Heart left ventricle (tissue), 16 donors: Measurements from ENCODE around the gene ZFYVE27. TPM values are rescaled to one million over a fixed set of nuclear protein-coding genes. Genes with fewer than 3 reads are reported as not detected.

Experiments
- ATAC-seq, 4 donors: fragments of 200-7000 bp; cut with Tn5 transposase; one replicate each; pipeline ENCODE4 v1.9.1; 2020 to 2022; ENCODE audit warnings: moderate library complexity in 4 of 4, mild to moderate bottlenecking in 3 of 4, moderate number of reproducible peaks in 1 of 4
- DNase-seq, 5 donors: peaks; one replicate each; pipeline ENCODE4 v3.0.0-alpha.2; 2020
- H3K27ac ChIP-seq, 12 donors: fragments of 200-600 bp; sonication (generic) in 4 of 12; one replicate each; pipeline versions ENCODE4 v1.5.0 to v1.8.0; 2016 to 2022; ENCODE audit warnings: mild to moderate bottlenecking in 2 of 12
- H3K27me3 ChIP-seq, 9 donors: fragments of 200-600 bp; sonication (generic) in 2 of 9; one replicate each; pipeline versions ENCODE4 v1.5.1 to v1.8.0; 2016 to 2022; ENCODE audit warnings: mild to moderate bottlenecking in 3 of 9
- H3K36me3 ChIP-seq, 9 donors: fragments of 200-600 bp; sonication (generic) in 2 of 9; one replicate each; pipeline versions ENCODE4 v1.5.0 to v1.8.0; 2018 to 2022; ENCODE audit warnings: mild to moderate bottlenecking in 2 of 9
- H3K4me1 ChIP-seq, 12 donors: fragments of 200-600 bp; sonication (generic) in 4 of 12; one replicate each; pipeline versions ENCODE4 v1.5.0 to v1.8.0; 2016 to 2022; ENCODE audit warnings: mild to moderate bottlenecking in 3 of 12
- H3K4me3 ChIP-seq, 12 donors: fragments of 200-600 bp; sonication (generic) in 4 of 12; one replicate each; pipeline versions ENCODE4 v1.5.0 to v1.8.0; 2017 to 2022; ENCODE audit warnings: mild to moderate bottlenecking in 9 of 12, moderate library complexity in 4 of 12
- H3K9me3 ChIP-seq, 12 donors: fragments of 200-600 bp; sonication (generic) in 4 of 12; one replicate each; pipeline versions ENCODE4 v1.5.0 to v1.8.0; 2016 to 2022; ENCODE audit warnings: mild to moderate bottlenecking in 1 of 12
- POLR2A ChIP-seq, 2 donors: fragments of 450-650 bp; IDR thresholded peaks; one replicate each; pipeline ENCODE4 v1.6.1; 2017; ENCODE audit warnings: antibody characterized with exemption in 2 of 2, mild to moderate bottlenecking in 2 of 2, moderate library complexity in 2 of 2
- WGBS, 4 donors: extraction: QIAGEN DNeasy Blood & Tissue Kit in 2 of 4; methylation state at CpG; one replicate each; pipeline versions ENCODE4 v1.1.5 to v1.1.7; 2013 to 2018; 5-methylcytosine and 5-hydroxymethylcytosine counted together
- intact Hi-C, 10 donors: fragments of 100-400 bp; cut with DNase I; formaldehyde crosslinking; loops; one replicate each; pipeline versions ENCODE4 v1.11.1 to v1.14.2; 2022
- polyA plus RNA-seq, 2 donors: library from polyadenylated mRNA; stranded (reverse); fragments of 200-250 nt; gene quantifications; one replicate each; pipeline ENCODE4 v1.2.3, GENCODE V29; 2013
- total RNA-seq, 9 donors: library from RNA; depleted of rRNA in 2 of 9; stranded (reverse); fragments of >200 nt in 2 of 9; fragmentation: NEBNext Ultra II Directional in 3 of 9; extraction: Animal tissue kit (Norgen Biotek cat#: 25700) in 3 of 9; gene quantifications; one replicate each; pipeline versions ENCODE4 v1.1.0 to v1.2.4, GENCODE V29; 2016 to 2023
- TF ChIP-seq, protein P1 (sequence below), 12 donors: fragments of 200-600 bp; sonication (generic) in 4 of 12; IDR thresholded peaks; one replicate each; pipeline versions ENCODE4 v1.5.0 to v1.8.0; 2018 to 2022; ENCODE audit warnings: antibody characterized with exemption in 12 of 12, mild to moderate bottlenecking in 5 of 12
- donor health status: ischemic (EF 13 %, LVEDD 7.1; RV severe dilation, severe dysfunction).
- donor health status: healthy with polysubstance abuse.
- donor health status: DM: no; HTN: yes; CAD: no.
- donor health status: DM: no; HTN: no; CAD: no.
- donor health status: ischemic (EF 25% LVEDD 6.9; RV normal size, moderate dysfunction).
- donor health status: ischemic (EF 25% LVEDD 5.7; RV mildly dilated, moderate dysfunction).
- donor health status: healthy.
- donor health status: DM: yes; HTN: yes; CAD: no.
- donor health status: ischemic (EF 35%, LVEDD 5.7; RV mildly dilated, moderate dysfunction).
- donor health status: nonischemic (EF 11% LVEDD 7.7; RV severe dilation, severe dysfunction).
- donor health status: DM: yes; HTN: yes; CAD: no.
- donor health status: PGD.
- donor health status: ischemic (EF 29% LVEDD 5.4; RV normal size, mild dysfunction).
- donor health status: nonischemic (EF 23%, LVEDD 6.1; RV moderate dilation, normal function).

ZFYVE27 gene
- total and polyA plus RNA-seq, 11 donors, result 7.3 to 28.5 (median 13.1) TPM

- no peak overlapping the region for H3K27ac ChIP-seq
- H3K4me1 ChIP-seq, result peaks cover 0 to 9% (median 0%) of the 10 kb centered on the region in 12 donors
- 54 to 71% (median 67%) methylated on average over 2 to 5 of the region's 5 CpGs for WGBS, 4 donors
- TF ChIP-seq, protein P1, sequence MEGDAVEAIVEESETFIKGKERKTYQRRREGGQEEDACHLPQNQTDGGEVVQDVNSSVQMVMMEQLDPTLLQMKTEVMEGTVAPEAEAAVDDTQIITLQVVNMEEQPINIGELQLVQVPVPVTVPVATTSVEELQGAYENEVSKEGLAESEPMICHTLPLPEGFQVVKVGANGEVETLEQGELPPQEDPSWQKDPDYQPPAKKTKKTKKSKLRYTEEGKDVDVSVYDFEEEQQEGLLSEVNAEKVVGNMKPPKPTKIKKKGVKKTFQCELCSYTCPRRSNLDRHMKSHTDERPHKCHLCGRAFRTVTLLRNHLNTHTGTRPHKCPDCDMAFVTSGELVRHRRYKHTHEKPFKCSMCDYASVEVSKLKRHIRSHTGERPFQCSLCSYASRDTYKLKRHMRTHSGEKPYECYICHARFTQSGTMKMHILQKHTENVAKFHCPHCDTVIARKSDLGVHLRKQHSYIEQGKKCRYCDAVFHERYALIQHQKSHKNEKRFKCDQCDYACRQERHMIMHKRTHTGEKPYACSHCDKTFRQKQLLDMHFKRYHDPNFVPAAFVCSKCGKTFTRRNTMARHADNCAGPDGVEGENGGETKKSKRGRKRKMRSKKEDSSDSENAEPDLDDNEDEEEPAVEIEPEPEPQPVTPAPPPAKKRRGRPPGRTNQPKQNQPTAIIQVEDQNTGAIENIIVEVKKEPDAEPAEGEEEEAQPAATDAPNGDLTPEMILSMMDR (IDR thresholded peaks at IDR 0.05), result no peak
- no peak for TF ChIP-seq POLR2A (IDR thresholded peaks at IDR 0.05)
- no peak for ATAC-seq
- no peak overlapping the region for H3K4me3 ChIP-seq
- no peak for DNase-seq
- H3K36me3 ChIP-seq, result no peaks in the 10 kb centered on the region
- intact Hi-C loops, result no loop called here
- peaks cover 0 to 3% (median 0%) of the 10 kb centered on the region in 9 donors for H3K27me3 ChIP-seq
- H3K9me3 ChIP-seq, result peaks cover 0 to 15% (median 5%) of the 10 kb centered on the region in 12 donors
These were observed 64.5 kb downstream of the ZFYVE27 start for GRCh38 chr10:97801422-97801821.

- DNase-seq, result no peak
- H3K27ac ChIP-seq, result no peak overlapping the region
- H3K9me3 ChIP-seq, result no peaks in the 10 kb centered on the region
- no peak overlapping the region for H3K4me3 ChIP-seq
- intact Hi-C loops, result no loop called here
- WGBS, 4 donors, result 60 to 69% (median 66%) methylated on average over 12 of the region's 12 CpGs
- peaks cover 0 to 3% (median 0%) of the 10 kb centered on the region in 9 donors for H3K27me3 ChIP-seq
- no peak for TF ChIP-seq POLR2A (IDR thresholded peaks at IDR 0.05)
- TF ChIP-seq, protein P1 (IDR thresholded peaks at IDR 0.05), result no peak
- H3K36me3 ChIP-seq, result no peaks in the 10 kb centered on the region
- H3K4me1 ChIP-seq, result no peaks in the 10 kb centered on the region
- ATAC-seq, result no peak
These were observed 68.4 kb downstream of the ZFYVE27 start for GRCh38 chr10:97805096-97805884.

DNA sequence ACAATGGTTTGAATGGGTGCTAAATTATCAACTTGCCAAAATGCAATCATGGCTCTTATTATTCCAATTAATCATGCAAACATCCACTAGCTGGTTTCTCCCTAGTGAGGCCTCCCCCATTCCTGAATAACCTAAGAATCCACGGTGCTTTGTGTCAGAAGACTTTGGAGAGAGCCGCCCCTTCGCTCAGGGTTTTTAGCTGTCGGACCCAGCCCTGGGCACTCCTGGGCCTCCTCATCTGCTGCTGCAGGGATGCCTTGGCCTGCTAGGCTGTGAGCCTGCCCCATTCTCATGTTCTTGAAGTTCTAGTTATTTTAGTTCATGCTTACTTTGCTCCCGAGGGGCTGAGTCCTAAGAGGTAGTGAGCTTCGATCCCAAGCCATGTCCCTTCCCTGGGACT lies 69.0 kb downstream of the ZFYVE27 start:
- no peak for ATAC-seq
- 82 to 88% (median 85%) methylated on average over 6 of the region's 6 CpGs for WGBS, 4 donors
- intact Hi-C loops, result no loop called here
- Histone ChIP-seq H3K27me3 (peaks cover 0 to 2% (median 0%) of the 10 kb centered on the region in 9 donors), H3K4me1 (no peaks in the 10 kb centered on the region), H3K9me3 (no peaks in the 10 kb centered on the region), H3K36me3 (no peaks in the 10 kb centered on the region), H3K27ac (no peak overlapping the region), H3K4me3 (no peak overlapping the region)
- no peak for DNase-seq
- no peak for TF ChIP-seq POLR2A (IDR thresholded peaks at IDR 0.05)
- TF ChIP-seq, protein P1 (IDR thresholded peaks at IDR 0.05), result no peak

DNA sequence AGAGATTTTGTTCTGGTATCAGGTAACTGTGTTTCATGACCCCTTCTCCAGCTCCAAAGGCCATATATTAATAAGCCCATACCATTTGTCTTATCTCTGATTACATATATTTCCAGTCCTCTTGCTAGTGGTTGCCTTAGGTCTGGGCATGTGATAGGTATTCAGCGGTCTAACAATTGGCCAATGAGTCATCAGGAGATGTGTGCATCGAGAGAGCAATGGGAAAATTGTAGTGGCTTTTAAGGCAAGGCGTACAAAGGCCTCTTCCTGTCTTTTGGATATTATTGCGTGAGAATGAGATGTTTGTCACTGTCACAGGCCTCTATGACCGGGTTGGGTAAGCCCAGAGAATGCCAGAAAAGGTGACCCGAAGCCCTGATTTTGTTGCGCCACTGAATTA lies 73.5 kb downstream of the ZFYVE27 start:
- H3K36me3 ChIP-seq, result no peaks in the 10 kb centered on the region
- intact Hi-C loops, result no loop called here
- H3K9me3 ChIP-seq, result no peaks in the 10 kb centered on the region
- 67 to 88% (median 78%) methylated on average over 7 of the region's 7 CpGs for WGBS, 4 donors
- H3K27me3 ChIP-seq, result peaks cover 0 to 4% (median 0%) of the 10 kb centered on the region in 9 donors
- H3K4me3 ChIP-seq, result no peak overlapping the region
- H3K27ac ChIP-seq, result no peak overlapping the region
- ATAC-seq (no peak), DNase-seq (no peak)
- no peak for TF ChIP-seq POLR2A (IDR thresholded peaks at IDR 0.05)
- TF ChIP-seq, protein P1 (IDR thresholded peaks at IDR 0.05), result no peak
- H3K4me1 ChIP-seq, result no peaks in the 10 kb centered on the region

Other genes with a start within 250 kb of the ZFYVE27 start
- gene MMS19, start 238.7 kb upstream of the ZFYVE27 start, total RNA-seq, result 10 to 100 TPM; 30.2 to 63.5 (median 48.1) TPM
- 10 to 100 TPM; 43.9 to 52.0 TPM for gene MMS19, start 238.7 kb upstream of the ZFYVE27 start, polyA plus RNA-seq
- 10 to 100 TPM; 18.2 to 42.9 (median 27.7) TPM for gene UBTD1, start 238.2 kb upstream of the ZFYVE27 start, total RNA-seq
- gene UBTD1, start 238.2 kb upstream of the ZFYVE27 start, polyA plus RNA-seq, result 10 to 100 TPM; 49.0 to 49.7 TPM
- 1,000 to 10,000 TPM in 1 of 9 donors, 100 to 1,000 TPM in 6, 10 to 100 TPM in 2; 56.7 to 2,367 (median 517) TPM for gene ANKRD2, start 164.3 kb upstream of the ZFYVE27 start, total RNA-seq
- gene ANKRD2, start 164.3 kb upstream of the ZFYVE27 start, polyA plus RNA-seq, result 100 to 1,000 TPM; 450 to 857 TPM
- gene HOGA1, start 152.7 kb upstream of the ZFYVE27 start, total RNA-seq, result 10 to 100 TPM in 8 of 9 donors, 1 to 10 TPM in 1; 7.5 to 82.6 (median 19.2) TPM
- gene HOGA1, start 152.7 kb upstream of the ZFYVE27 start, polyA plus RNA-seq, result 10 to 100 TPM; 35.2 to 73.4 TPM
- gene C10orf62, start 147.4 kb upstream of the ZFYVE27 start, total RNA-seq, result 1 to 10 TPM in 2 of 9 donors, under 1 TPM in 7; 0.24 to 2.1 (median 0.58) TPM
- 1 to 10 TPM; 1.3 to 1.8 TPM for gene C10orf62, start 147.4 kb upstream of the ZFYVE27 start, polyA plus RNA-seq
- 10 to 100 TPM in 6 of 9 donors, 1 to 10 TPM in 3; 7.2 to 21.0 (median 10.8) TPM for gene MORN4, start 103.6 kb upstream of the ZFYVE27 start, total RNA-seq
- 10 to 100 TPM; 16.1 to 31.7 TPM for gene MORN4, start 103.6 kb upstream of the ZFYVE27 start, polyA plus RNA-seq
- 10 to 100 TPM; 10.4 to 24.2 (median 17.3) TPM for gene PI4K2A, start 96.5 kb upstream of the ZFYVE27 start, total RNA-seq
- 10 to 100 TPM in 1 of 2 donors, 1 to 10 TPM in 1; 5.6 to 36.8 TPM for gene PI4K2A, start 96.5 kb upstream of the ZFYVE27 start, polyA plus RNA-seq
- 10 to 100 TPM in 4 of 9 donors, 1 to 10 TPM in 5; 7.0 to 13.0 (median 9.9) TPM for gene AVPI1, start 49.9 kb upstream of the ZFYVE27 start, total RNA-seq
- 10 to 100 TPM in 1 of 2 donors, 1 to 10 TPM in 1; 6.6 to 38.6 TPM for gene AVPI1, start 49.9 kb upstream of the ZFYVE27 start, polyA plus RNA-seq
- gene MARVELD1, start 23.4 kb upstream of the ZFYVE27 start, total RNA-seq, result 10 to 100 TPM in 2 of 9 donors, 1 to 10 TPM in 7; 4.4 to 17.2 (median 6.8) TPM
- 10 to 100 TPM in 1 of 2 donors, 1 to 10 TPM in 1; 3.0 to 10.1 TPM for gene MARVELD1, start 23.4 kb upstream of the ZFYVE27 start, polyA plus RNA-seq
- 1 to 10 TPM in 5 of 9 donors, under 1 TPM in 4; 0.12 to 3.7 (median 1.8) TPM for gene SFRP5, start 34.9 kb downstream of the ZFYVE27 start, total RNA-seq
- 1 to 10 TPM in 1 of 2 donors, under 1 TPM in 1; 1.00 to 1.3 TPM for gene SFRP5, start 34.9 kb downstream of the ZFYVE27 start, polyA plus RNA-seq
- 1 to 10 TPM in 1 of 9 donors, under 1 TPM in 7, not detected in 1; 0.06 to 1.1 (median 0.16) TPM for gene GOLGA7B, start 112.7 kb downstream of the ZFYVE27 start, total RNA-seq
- under 1 TPM; 0.11 to 0.19 TPM for gene GOLGA7B, start 112.7 kb downstream of the ZFYVE27 start, polyA plus RNA-seq